ENCODE results near the gene C1QTNF8.

C1QTNF8 gene

DNA sequence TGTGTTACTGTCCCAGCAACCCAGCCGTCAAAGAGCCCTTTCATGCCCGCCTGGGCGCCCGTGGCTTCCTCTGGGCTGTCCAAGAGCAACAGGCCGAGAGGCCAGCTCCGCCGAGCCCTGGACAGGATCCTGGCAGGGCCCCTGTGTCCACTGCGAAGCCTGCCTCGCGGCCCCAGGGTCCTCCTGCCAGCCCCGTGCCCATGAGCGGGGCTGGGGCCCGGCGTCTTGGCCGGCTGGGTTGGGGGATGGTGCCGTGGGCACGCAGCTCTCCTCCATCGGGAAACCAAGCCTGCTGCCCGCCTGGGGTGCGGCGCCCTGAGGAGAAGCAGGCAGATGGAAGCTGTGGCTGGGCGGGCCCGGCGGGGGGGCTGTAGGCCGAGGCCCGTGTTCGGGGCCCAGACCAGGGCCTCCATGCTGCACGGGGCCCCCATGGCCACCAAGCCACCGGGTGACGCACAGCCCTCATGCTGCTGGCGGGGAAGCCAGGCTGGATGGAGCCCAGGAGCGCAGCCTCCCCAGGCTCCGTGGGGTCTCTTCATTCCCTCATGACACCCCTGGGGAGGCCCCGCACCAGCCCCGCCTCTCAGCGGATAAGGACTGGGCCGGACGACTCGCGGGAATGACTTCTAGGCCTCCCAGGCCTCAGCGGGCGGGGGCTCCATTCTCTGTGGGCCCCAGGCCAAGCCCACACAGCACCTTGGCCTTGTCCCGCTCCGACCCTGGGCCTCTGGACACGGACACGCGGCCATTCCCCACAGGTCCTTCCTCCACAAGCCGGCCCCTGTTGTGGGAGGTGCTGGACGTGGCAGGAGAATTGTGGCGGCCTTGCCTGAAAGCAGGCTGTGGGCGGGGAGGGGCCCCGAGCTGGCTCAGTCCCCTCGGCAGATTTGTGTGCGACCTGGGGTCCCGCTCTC, at the start of gene C1QTNF8:
C1QTNF8 (minus strand) TSS at position 76 of the 914 bp plus-strand sequence. CDS start 1,322 bp downstream, outside the sequence.
- no peak for DNase-seq

DNA sequence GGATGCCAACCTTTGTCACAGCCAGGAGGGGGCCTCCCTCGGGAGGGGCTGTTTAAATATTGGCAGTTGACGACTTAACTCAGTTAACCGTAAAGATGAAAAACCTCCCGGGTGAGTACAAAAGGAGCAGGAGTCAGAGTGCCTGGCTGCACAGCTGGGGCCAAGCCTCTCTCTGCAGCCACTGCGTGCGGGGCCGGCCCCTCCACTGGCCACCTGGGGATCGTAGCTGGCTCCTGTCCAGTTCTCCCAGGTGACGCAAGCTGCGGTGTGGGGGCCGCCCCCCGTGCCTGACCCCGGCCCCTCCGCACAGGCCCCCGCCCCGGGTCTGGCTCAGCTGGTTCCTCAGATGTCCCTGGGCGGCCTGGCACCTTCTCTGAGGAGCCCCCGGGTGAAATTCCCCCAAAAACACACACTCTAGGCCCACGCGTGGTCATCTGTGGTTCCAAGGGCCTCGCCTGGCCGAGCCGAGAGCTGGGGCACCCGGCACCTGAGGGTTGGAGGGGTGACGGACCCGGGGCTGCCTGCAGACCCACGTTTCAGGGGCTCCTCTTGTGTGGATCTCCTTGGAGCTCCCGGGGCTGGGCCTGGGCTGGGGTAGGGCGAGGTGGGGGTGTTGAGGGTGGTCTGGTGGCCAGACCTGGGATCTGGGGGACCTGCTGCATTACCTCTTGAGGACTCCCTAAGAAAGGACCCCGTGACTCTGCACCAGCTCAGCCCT, 49.5 kb upstream of the C1QTNF8 start:
- no peak for DNase-seq

DNA sequence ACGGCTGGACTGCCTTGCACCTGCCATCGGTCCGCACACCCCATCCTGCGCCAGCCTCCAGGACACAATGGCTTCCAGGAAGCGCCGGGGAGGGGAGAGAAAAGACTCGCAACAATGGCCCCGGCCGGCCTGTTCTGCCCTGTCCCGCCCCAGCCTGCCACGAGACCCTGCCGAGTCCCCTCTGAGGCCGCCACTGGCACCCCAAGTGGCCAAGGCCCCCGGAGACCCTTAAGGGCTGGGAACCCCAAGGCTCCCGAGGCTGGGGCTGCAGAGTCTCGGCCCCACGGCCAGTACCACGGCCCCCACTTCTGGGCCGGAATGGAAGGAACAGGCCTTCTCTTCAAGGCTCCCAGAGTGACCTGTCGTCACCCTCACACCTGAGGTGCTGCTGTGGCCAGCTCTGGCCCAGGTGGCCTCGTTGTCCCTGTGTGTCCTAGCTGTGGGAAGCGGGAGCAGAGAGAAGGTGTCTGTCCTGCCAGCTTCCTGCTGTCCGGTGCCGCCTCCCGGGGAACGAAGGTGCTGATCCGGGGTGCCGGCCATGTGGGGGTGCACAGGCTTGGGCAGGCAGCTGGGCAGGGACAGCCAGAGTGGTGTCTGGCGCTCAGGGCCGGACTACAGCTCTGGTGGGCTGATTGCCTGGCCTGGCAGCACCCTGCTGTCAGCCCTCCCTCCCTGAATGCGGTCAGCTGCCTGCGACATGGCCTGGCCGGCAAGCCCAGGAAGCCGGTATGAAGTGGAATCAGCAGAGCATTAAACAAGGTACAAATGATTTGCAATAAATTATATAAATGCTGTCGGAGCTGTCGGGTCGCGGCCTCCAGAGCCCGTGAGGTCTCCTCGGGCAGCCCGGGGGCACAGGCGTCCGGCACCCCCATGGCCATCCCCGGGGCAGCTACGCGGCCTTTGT, 48.7 kb upstream of the C1QTNF8 start:
- no peak for DNase-seq

- DNase-seq = no peak
These were observed 47.9 kb upstream of the C1QTNF8 start for GRCh38 chr16:1143761-1144450.

DNA sequence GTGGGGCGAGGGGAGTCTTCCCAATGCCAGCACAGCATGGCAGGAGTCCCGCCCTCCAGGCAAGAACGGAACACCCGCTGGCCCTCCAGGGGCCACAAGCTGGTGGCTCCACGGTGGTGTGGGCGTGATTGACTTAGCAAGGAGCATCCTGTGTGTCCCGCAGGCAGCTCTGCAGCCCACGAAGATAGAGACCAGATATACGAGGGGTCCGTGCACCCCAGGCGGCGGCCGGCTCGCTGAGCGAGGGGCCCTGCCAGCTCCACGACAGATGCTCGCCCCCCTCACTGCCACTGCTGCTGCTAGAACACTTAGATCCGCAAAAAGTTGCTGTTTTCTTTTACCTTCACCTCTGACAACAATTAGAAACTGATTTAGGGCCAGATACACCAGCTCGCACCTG, 46.9 kb upstream of the C1QTNF8 start:
- no peak for DNase-seq

GRCh38 chr16:1141716-1142115, 45.7 kb upstream of the C1QTNF8 start:
- DNase-seq = no peak

GRCh38 chr16:1141191-1141590, 45.1 kb upstream of the C1QTNF8 start:
- no peak for DNase-seq

GRCh38 chr16:1140582-1141162, 44.6 kb upstream of the C1QTNF8 start:
- DNase-seq = no peak

DNA sequence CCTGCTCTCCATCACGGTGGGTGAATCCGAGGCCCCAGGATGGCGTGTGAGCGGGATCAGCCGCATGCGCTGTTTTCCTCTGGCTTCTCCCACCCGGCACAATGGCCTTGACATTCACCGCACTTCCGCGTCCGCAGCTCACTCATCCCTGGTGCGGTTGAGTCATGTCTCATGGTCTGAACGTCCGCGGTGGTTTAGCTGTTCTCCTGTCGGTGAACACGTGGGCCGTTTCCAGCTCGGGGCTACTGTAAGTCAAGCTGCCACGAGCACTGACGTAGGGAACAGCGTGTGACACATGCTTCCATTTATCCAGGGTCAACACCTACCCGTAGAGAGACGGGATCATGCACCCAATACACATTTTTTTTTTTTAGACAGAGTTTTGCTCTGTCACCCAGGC, 41.6 kb upstream of the C1QTNF8 start:
- no peak for DNase-seq

GRCh38 chr16:1135459-1135825, 39.4 kb upstream of the C1QTNF8 start:
- DNase-seq = no peak

DNA sequence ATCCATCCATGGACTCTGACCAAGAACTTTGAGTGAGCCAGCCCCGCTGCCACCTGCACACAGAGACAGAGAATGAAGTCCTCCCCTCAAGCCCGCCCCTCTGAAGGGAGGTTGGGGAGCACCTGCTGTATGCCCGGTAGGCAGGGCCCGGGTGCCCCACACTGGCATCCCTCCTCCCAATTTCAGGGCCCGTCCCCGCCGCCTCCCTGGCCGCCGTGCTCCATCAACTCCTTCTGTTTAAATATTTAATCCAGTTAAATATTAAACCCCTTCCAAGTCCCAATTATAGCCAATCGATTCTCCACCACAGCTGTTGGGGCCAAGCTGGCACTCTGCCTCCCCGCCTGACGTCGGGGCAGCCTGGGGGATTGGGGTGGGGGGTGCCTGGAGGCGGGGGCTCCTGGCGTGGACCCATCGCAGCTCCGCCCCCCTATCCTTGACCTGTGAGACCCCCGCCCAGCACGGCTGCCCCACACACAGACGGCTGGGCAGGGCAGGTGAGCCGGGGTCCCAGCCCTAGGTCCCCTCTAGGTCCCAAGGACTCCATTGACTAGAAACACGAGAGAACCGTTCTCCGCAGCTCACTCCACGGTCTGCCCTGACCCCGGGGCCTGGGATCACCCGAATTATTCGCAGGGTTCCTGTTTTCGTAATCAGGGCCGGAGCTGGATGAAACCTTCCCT, 38.9 kb upstream of the C1QTNF8 start:
- DNase-seq = no peak

DNA sequence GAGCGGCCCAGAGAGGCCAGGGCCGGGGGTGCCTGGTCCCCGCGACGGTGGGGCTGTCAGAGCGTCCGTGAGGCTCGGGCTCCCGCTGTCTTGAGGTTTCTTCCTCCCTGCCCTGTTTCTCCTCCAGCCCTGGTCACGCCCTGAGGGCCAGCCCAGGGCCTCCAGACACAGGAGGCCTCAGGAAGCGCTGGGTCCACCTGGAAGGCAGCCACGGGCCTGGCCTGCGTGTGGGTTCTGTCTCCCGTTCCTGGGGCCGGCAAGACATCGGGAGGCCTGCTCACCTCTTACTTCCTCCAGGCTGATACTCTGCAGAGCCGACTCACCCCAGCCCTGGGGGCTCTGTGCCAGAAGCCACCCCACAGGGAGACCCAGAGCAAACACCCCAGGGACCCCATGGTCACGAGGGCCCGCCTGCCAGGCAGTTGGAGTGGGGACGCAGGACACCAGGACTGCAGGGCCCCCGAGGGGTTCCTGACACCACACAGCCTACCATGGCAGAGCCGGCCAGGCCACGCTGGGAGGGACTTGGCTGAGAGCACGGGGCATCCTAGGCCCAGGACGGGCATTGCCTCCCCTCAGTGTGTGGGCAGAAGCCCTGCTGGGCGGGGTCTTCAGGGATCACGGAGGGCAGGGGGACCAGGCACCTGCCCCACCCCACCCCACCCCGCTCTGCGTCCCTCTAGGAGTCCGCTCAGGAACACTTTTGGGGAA, 37.9 kb upstream of the C1QTNF8 start:
- DNase-seq = no peak

GRCh38 chr16:1133271-1133670, 37.2 kb upstream of the C1QTNF8 start:
- no peak for DNase-seq

DNA sequence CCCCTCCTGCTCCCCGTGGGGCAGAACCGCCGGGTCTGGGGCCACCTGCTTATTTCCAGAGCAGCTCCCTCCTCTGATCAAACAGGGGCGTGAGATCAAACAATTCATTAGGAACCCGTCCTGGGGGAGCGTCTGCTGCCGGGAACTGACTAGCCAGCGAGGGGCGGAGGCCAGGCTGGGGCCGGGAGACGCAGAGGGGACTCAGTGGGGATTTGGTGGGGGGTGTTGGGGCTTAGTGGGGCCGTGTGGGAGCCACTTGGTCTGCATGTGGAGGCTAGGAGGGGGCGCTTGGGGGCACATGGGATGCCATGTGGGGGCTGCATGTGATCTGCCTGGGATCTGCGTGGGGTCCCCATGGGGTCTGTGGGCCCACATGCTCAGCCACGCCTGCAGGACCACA, 36.4 kb upstream of the C1QTNF8 start:
- DNase-seq = no peak

DNA sequence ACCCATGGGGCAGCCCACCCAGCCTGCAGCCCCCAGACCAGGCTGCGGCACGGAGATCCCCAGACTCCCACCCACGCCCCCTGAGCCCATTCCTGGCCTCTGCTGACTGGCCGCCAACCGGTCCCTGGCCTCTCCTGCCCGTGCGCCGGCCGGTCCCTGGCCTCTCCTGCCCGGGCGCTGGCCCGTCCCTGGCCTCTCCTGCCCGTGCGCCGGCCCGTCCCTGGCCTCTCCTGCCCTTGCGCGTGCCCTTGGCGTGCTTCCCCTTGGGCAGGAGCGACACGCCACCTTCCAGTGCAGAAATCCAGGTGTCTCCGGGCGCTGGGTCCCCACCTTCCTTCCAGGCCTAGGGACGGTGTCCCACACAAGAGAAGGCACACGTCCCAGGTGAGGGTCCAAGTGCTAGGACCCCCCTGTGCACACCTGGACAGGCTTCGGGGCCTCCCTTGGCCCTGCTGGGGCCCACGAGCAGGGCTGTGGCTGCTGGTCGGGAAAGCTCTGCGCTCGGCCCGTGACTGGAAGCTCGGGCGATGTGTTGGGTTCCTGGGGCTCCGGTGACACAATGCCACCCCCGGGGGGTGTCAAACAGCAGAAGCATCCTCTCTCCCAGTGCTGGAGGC, 35.4 kb upstream of the C1QTNF8 start:
- DNase-seq = no peak

- DNase-seq = no peak
These were observed 34.3 kb upstream of the C1QTNF8 start for GRCh38 chr16:1130382-1130781.

- DNase-seq = no peak
These were observed 33.3 kb upstream of the C1QTNF8 start for GRCh38 chr16:1129106-1129960.

GRCh38 chr16:1127971-1128715, 32.1 kb upstream of the C1QTNF8 start:
- no peak for DNase-seq

GRCh38 chr16:1127101-1127500, 31.1 kb upstream of the C1QTNF8 start:
- no peak for DNase-seq
